ENCODE measurements around the gene VIL1. TPM values are rescaled to one million over a fixed set of nuclear protein-coding genes. Genes with fewer than 3 reads are reported as not detected.

The VIL1 gene
- total and polyA plus RNA-seq, 2 of the 13 experiments (the other 11 are each of a cell fraction or from before 2014, with no cell fraction given) = 287 to 301 TPM

DNA sequence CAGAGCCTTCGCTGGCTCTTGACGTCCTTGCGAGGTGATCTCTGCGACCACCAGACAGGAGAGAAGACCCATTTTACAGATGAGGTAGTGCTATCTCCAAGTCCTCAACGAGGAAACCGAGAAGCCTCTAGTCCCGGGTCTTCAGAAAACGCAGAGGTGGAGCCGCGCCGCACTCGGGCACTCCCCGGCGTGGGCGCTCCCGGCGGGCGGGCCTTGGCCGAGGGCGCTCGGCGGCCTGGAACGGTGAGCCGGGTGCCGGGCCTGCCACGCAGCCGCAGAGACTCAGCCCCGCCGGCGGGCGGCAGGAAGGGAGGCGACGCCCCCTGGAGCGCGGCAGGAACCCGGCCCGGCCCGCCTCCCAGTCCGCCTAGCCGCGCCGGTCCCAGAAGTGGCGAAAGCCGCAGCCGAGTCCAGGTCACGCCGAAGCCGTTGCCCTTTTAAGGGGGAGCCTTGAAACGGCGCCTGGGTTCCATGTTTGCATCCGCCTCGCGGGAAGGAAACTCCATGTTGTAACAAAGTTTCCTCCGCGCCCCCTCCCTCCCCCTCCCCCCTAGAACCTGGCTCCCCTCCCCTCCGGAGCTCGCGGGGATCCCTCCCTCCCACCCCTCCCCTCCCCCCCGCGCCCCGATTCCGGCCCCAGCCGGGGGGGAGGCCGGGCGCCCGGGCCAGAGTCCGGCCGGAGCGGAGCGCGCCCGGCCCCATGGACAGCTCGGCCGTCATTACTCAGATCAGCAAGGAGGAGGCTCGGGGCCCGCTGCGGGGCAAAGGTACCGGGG is 19.3 kb upstream of the VIL1 start, which contains the start of gene CTDSP1 (continued):
- TF ChIP-seq ZNF468 (CRISPR knock-in tag; IDR thresholded peaks at IDR 0.05) = no peak
- peak; percentile 59; the same call in 1 of the 2 replicates for TF ChIP-seq NCOR1 (IDR thresholded peaks at IDR 0.05; ENCODE audit: borderline replicate concordance, low read length)
- peak; percentile 76; the same call in 1 of the 2 replicates for TF ChIP-seq FOXA3 (CRISPR knock-in tag; IDR thresholded peaks at IDR 0.05)
- no peak for TF ChIP-seq CHCHD3 (CRISPR knock-in tag; IDR thresholded peaks at IDR 0.05)
- TF ChIP-seq ATAD3A (CRISPR knock-in tag; IDR thresholded peaks at IDR 0.05) = no peak
- TF ChIP-seq HNRNPH1 (optimal IDR thresholded peaks at IDR 0.05; ENCODE audit: low read depth, low read length) = no peak
- no peak; the same call in 1 of the 2 replicates for TF ChIP-seq HOXA9 (CRISPR knock-in tag; IDR thresholded peaks at IDR 0.05; ENCODE audit: borderline replicate concordance)
- no peak for TF ChIP-seq ZEB1 (IDR thresholded peaks at IDR 0.05; ENCODE audit: insufficient replicate concordance, low read depth)
- no peak for TF ChIP-seq ARNT (IDR thresholded peaks at IDR 0.05)
- TF ChIP-seq CCDC6 (CRISPR knock-in tag; IDR thresholded peaks at IDR 0.05) = peak; percentile 76
- TF ChIP-seq, protein P1, sequence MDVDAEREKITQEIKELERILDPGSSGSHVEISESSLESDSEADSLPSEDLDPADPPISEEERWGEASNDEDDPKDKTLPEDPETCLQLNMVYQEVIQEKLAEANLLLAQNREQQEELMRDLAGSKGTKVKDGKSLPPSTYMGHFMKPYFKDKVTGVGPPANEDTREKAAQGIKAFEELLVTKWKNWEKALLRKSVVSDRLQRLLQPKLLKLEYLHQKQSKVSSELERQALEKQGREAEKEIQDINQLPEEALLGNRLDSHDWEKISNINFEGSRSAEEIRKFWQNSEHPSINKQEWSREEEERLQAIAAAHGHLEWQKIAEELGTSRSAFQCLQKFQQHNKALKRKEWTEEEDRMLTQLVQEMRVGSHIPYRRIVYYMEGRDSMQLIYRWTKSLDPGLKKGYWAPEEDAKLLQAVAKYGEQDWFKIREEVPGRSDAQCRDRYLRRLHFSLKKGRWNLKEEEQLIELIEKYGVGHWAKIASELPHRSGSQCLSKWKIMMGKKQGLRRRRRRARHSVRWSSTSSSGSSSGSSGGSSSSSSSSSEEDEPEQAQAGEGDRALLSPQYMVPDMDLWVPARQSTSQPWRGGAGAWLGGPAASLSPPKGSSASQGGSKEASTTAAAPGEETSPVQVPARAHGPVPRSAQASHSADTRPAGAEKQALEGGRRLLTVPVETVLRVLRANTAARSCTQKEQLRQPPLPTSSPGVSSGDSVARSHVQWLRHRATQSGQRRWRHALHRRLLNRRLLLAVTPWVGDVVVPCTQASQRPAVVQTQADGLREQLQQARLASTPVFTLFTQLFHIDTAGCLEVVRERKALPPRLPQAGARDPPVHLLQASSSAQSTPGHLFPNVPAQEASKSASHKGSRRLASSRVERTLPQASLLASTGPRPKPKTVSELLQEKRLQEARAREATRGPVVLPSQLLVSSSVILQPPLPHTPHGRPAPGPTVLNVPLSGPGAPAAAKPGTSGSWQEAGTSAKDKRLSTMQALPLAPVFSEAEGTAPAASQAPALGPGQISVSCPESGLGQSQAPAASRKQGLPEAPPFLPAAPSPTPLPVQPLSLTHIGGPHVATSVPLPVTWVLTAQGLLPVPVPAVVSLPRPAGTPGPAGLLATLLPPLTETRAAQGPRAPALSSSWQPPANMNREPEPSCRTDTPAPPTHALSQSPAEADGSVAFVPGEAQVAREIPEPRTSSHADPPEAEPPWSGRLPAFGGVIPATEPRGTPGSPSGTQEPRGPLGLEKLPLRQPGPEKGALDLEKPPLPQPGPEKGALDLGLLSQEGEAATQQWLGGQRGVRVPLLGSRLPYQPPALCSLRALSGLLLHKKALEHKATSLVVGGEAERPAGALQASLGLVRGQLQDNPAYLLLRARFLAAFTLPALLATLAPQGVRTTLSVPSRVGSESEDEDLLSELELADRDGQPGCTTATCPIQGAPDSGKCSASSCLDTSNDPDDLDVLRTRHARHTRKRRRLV (CRISPR knock-in tag; IDR thresholded peaks at IDR 0.05) = no peak; the same call in 1 of the 2 replicates
- TF ChIP-seq ZNF460 (CRISPR knock-in tag; IDR thresholded peaks at IDR 0.05; ENCODE audit: borderline replicate concordance) = 0 out of 2 replicates have a peak, but pooled peaks have one; percentile 22
- no peak for TF ChIP-seq NR3C1 (CRISPR knock-in tag; IDR thresholded peaks at IDR 0.05)
- TF ChIP-seq, protein P2, sequence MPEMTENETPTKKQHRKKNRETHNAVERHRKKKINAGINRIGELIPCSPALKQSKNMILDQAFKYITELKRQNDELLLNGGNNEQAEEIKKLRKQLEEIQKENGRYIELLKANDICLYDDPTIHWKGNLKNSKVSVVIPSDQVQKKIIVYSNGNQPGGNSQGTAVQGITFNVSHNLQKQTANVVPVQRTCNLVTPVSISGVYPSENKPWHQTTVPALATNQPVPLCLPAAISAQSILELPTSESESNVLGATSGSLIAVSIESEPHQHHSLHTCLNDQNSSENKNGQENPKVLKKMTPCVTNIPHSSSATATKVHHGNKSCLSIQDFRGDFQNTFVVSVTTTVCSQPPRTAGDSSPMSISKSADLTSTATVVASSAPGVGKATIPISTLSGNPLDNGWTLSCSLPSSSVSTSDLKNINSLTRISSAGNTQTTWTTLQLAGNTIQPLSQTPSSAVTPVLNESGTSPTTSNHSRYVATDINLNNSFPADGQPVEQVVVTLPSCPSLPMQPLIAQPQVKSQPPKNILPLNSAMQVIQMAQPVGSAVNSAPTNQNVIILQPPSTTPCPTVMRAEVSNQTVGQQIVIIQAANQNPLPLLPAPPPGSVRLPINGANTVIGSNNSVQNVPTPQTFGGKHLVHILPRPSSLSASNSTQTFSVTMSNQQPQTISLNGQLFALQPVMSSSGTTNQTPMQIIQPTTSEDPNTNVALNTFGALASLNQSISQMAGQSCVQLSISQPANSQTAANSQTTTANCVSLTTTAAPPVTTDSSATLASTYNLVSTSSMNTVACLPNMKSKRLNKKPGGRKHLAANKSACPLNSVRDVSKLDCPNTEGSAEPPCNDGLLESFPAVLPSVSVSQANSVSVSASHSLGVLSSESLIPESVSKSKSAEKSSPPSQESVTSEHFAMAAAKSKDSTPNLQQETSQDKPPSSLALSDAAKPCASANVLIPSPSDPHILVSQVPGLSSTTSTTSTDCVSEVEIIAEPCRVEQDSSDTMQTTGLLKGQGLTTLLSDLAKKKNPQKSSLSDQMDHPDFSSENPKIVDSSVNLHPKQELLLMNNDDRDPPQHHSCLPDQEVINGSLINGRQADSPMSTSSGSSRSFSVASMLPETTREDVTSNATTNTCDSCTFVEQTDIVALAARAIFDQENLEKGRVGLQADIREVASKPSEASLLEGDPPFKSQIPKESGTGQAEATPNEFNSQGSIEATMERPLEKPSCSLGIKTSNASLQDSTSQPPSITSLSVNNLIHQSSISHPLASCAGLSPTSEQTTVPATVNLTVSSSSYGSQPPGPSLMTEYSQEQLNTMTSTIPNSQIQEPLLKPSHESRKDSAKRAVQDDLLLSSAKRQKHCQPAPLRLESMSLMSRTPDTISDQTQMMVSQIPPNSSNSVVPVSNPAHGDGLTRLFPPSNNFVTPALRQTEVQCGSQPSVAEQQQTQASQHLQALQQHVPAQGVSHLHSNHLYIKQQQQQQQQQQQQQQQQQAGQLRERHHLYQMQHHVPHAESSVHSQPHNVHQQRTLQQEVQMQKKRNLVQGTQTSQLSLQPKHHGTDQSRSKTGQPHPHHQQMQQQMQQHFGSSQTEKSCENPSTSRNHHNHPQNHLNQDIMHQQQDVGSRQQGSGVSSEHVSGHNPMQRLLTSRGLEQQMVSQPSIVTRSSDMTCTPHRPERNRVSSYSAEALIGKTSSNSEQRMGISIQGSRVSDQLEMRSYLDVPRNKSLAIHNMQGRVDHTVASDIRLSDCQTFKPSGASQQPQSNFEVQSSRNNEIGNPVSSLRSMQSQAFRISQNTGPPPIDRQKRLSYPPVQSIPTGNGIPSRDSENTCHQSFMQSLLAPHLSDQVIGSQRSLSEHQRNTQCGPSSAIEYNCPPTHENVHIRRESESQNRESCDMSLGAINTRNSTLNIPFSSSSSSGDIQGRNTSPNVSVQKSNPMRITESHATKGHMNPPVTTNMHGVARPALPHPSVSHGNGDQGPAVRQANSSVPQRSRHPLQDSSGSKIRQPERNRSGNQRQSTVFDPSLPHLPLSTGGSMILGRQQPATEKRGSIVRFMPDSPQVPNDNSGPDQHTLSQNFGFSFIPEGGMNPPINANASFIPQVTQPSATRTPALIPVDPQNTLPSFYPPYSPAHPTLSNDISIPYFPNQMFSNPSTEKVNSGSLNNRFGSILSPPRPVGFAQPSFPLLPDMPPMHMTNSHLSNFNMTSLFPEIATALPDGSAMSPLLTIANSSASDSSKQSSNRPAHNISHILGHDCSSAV (CRISPR knock-in tag; IDR thresholded peaks at IDR 0.05; ENCODE audit: borderline replicate concordance) = no peak
- TF ChIP-seq ZNF782 (CRISPR knock-in tag; IDR thresholded peaks at IDR 0.05; ENCODE audit: borderline replicate concordance) = 0 out of 2 replicates have a peak, but pooled peaks have one; percentile 10
- peak; percentile 45; the same call in 1 of the 2 replicates for TF ChIP-seq DMAP1 (CRISPR knock-in tag; IDR thresholded peaks at IDR 0.05)
- TF ChIP-seq RBFOX2 (IDR thresholded peaks at IDR 0.05; ENCODE audit: low read depth, low read length) = peak; percentile 84

Data from HepG2 (cell line).